ENCODE results near the gene AMFR.
"Not testable (repeated sequence)": the region's sequence is repeated elsewhere in the genome, so short reads cannot be mapped to it uniquely, and the experiment has no call there.

The AMFR gene

DNA sequence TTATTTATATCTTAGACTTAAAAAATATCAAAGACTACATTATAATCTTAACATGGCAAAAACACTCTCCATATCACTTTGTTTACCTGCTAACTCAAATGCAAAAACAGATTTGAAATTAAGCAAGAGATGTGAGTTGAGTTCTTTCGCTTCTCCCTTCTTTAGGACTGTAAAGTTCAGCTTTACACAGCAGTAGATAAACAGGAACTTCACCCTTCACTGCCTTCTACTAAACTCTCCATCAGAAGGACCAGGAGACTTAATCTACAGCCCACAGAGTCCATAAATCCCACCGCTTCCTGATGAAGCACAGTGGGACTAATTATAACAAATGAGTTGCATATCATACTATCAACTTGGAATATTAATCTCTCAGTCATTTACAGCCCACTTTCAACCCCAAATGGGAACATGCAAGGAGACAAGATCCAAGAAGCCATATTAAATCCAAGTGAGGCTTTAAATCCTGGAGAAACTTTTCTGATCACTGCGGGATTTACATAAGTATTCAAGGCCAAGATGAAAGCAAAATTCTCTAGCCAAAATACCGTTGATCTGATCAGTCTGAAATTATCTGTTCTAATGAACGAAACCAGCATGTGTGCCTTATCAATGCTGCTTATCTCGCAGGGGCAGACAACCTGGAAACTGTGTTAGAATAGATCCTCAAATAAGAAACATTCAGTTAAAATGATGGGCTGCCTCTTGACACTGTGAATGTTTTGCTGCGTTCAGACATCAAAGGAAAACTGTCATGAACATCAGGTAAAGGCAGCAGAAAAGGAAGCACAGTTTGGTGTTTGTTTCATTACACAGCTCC, 1.6 kb downstream of the AMFR start:
- DNase-seq: no peak

DNA sequence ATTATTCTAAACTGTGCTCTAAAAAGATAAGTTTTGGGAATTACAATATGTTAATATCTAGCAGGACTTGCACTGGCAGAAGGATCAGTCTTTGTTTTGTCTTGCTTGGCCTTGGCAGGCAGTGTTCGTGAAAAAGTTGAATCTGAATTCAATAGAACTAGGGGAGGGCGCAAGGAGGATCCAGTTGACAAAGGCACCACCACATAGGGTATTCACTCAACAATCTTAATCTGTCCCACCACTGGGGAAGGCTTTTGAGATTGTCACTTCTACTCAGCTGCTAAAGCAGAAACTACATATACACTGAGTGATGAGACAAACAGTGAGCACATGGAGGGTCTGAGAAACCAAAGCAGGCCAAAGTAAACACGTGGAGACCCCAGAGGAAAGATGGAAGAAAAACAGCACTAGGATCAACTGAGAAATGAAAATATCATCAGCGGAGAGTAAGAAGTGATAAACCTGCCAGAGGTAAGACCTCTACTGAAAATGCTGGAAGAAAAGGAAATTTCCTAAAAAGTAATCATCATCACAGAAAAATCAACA, 2.4 kb downstream of the AMFR start:
- DNase-seq: no peak

DNA sequence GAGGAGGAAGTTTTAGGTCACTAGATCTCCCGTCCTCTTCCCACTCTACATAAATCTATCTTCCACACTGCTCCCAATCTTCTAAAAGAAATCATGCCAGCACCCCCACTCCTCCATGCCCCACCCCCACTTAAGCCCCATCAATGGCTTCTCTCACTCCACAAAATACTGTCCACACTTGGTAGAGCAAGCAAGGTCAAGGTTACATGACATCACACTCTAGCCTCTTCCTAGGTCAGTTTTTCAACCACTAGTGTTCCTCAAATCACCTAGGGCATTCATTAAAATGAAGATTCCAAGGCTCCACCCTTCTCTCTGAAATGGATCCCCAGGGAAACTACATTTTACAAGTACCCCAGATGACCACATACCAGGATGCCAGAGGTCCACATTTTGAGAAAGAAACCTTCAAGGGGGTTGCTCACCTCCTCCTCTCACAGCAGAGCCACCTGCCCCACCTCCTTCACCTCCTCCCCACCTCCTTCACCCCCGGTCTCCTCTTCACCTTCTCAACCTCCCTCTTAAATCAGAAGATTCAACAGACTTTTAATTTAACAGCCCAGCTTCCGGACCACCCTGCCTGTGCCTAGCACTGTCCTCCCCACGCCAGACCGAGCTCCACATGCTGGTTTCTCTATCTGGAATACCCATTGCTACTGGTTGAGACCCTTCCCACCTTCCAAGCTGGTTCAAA, 3.2 kb downstream of the AMFR start:
- no peak for DNase-seq

DNA sequence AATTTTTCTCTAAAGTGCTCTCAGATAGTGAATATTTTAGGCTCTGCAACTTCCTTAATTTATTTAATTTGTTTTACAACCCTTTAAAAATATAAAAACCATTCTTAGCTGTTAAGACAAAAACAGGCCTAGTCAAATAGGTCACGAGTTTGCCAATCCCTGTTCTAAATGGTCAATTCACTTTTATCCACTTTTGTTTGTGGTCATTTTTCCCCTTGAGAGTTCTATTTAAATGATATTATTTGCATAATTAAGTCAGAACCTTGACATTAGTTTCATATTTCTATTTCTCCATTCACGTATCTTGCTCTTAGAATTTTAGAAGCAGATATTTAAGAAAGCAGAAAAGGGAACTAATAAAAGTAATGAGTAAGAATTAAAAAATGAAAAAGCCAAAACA, 4.0 kb downstream of the AMFR start:
- no peak for DNase-seq

DNA sequence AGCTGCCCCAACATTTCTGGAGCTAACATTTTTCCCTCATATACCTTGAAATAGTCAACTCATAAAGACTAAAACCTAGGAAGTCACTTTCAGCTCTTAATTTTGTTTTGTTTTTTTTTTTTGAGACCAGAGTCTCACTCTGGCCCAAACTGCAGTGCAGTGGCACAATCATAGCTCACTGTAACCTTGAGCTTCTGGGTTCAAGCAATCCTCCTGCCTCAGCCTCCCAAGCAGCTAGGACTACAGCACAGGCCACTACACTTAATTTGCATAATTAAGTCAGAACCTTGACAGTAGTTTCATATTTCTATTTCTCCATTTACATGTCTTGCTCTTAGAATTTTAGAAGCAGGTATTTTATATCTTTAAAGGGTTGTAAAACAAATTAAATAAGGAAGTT, 4.7 kb downstream of the AMFR start:
- no peak for DNase-seq

DNA sequence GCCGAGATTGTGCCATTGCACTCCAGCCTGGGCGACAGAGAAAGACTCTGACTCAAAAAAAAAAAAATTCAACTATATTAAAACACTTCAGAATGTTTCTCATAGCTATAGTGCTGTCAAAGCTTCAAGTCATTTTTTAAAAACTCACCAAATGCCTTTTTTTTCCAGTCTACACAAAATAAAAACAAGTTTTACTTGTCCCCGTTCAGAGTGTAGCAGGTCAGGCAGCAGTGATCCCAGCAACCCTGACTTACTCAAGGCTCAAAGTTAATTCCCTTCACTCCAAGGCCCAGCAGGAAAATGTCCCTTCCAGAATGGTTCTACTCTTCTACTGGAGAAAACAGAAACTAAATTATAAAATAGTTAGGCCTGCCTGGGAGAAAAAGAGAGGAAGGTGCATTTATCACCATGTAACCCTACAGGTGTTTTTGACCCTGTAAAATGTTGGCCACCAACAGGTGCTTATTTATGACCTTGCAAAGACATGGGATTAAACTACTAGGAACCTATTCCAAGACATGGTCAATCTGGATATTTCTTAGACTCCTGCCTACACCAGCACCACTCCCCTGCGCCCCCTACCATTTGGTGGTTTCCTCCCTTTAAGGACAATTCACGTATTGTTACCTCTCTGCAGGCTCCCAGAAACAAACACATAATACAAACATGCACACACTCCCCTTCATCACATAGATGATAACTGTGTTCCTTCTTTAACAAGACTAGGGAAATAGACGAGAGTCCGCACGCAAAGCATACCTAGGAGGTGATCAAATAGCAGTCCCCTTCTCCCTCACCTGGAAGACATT, 5.4 kb downstream of the AMFR start:
- no peak for DNase-seq

DNA sequence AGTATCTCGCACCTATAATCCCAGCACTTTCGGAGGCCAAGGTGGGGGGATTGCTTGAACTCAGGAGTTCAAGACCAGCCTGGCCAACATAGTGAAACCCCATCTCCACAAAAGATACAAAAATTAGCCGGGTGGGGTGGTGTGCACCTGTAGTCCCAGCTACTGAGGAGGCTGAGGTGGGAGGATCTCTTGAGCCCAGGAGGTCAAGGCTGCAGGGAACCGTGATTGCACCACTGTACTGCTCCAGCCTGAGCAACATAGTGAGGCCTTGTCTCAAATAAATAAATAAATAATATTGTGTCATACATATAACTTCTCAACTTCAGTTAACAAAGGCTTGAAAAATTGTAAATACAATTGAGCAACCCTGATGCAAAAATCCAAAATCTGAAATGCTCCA, 8.2 kb downstream of the AMFR start:
- DNase-seq: no peak

DNA sequence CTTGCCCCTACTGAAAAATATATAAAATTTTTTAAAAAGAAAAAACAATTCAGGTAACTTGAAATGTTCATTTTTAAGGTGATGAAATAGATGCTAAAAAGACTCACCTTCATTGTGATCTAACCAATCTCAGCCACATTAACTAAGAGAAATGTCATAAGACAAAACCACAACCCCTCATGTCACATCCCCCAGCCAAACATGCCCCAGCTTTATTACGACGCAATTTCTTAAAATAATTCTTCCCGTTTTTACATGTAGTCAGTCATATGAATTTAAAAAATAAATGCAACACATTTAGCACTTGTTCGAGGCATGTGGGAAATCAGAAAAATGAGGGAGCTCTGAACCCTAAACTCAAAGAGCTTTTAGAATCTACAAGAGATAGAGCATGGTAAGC, 9.5 kb downstream of the AMFR start:
- no peak for DNase-seq

DNA sequence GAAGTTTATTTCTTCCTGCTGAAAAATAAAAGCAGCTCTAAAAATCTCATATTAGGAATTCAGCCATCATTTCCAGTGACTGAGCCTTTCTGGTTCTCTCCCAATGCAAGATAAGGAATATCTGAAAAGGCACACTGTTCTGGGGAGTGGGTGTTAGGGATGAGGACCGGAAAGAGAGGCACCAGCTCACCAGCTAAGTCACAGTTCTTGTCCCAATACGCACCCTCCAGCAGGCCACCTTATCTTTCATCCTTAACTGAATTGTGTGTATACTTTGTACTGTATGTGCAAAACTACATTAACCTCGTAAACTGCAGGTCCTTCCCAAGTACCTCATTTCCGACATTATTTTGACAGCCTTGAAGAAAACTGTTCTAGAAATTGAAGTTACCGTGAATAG, 11.0 kb downstream of the AMFR start:
- DNase-seq: no peak

DNA sequence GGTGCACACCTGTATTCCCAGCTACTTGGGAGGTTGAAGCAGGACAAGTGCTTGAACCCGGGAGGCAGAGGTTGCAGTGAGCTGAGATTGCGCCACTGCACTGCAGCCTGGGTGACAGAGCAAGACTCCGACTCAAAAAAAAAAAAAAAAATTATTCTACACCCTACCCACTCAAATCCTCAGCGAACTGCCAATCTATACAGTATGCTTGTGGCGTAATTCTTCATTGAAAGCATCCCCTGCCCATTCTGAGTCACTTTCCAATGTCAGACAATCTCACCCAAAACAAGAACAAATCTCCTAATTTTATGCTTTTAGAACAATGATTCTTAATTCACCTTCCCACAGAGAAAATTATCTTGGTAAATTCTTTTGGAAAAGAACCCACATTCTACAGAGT, 12.0 kb downstream of the AMFR start:
- DNase-seq: no peak

DNA sequence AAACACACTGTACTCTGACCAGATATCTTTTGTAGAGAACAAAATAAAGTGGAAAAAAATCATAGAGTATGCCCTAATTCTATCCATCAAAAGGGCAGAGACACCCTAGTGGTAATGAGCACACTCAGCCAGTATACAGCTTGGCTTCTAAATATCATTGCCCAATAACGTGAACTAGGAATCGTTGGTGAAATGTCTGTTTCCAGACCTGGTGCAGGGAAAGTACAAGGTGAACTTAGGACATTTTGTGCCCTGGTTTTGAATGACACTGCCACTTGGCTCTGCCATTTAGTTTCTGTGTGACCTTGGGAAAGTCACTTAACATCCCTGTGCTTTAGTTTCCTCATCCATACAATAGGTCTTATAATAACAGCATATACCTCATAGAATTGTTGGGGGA, 13.7 kb downstream of the AMFR start:
- DNase-seq: no peak

DNA sequence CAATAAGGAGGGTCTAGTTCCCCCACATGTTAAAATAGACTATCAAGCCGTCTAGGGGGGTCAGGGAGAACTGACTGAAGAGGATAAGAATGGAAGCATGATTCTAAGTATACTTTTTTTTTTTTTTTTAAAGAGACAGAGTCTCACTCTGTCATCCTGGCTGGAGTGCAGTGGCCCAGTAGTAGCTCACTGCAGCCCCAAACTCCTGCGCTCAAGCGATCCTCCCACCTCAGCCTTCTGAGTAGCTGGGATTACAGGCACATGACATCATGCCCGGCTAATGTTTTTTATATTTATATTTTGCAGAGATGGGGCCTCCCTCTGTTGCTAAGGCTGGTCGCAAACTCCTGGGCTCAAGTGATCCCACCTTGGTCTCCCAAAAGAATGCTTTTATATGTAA, 14.2 kb downstream of the AMFR start:
- DNase-seq: no peak

DNA sequence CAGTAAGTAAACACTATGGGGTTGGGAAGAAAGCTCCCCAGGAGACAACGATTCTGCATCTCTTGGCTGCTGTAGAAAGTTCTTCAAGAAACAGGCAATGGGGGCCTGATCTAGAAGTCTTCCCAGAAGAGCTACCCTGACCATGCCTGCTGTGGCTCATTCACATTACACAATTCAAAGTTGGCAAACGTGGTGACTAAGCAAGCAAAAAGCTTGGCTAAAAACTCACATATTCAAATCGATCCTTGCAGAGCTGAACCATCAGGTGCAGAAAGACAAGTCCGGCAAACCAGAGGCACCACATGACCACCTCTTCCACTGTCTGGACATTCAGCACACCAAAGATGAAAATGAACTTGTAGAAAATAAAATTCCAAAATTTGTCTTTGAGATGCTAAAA, 16.1 kb downstream of the AMFR start:
- DNase-seq: no peak

DNA sequence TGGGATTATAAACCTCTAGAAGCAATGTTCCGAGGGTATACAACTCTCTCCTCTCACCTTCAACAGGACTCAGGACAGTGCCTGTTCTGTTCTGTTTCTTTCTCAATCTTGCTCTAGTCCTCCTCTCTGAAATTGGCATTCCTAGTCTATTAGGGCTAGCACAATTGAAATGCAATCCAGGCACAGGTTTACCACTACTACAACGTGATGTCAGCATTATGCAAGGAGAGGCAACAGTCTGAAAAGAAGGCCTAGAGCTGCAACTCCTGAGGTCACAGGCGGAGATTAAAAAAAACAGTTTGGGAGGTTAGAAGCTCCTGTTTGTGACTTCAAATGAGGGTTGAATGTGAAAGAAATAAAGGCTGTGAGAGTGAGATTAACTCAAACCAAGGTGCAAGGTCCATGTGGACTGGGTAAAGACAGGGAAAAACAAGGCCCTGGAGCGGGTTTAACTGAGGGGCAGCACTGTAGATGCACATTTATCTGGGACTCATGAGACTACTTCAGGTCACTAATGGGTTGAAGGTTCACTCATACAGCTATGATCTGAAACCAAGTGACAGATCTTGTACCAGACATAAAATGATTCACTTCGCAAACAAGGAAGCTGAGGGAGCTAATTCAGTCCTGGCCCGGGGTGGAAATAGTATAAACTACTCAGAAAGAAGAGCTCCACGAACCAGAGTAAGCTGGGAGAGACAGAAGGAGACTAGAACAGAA, 16.8 kb downstream of the AMFR start:
- no peak for DNase-seq

DNA sequence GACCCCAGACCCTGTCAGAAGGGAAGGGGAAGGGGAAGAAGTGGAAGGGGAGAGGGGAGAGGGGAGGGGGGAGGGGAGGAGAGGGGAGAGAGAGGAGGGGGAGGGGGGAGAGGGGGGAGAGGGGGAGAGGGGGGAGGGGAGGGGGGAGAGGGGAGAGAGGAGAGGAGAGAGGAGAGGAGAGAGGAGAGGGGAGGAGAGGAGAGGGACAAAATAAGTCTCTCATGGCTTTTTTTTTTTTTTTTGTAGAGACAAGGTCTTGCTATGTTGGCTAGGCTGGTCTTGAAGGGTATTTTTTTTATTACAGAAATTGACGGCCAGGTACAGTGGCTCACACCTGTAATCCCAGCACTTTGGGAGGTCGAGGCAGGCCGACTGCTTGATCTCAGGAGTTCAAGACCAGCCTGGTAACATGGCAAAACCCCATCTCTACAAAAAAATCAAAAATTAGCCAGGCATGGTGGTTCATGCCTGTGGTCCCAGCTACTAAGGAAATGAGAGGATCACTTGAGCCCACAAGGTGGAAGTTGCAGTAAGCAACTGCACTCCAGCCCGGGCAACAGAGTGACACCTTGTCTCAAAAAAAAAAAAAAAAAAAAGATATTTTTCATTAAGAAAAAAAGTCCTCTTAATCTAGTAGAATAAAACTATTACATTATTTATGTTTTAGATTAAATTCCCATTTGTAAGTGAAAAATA, 19.2 kb downstream of the AMFR start:
- no peak for DNase-seq

DNA sequence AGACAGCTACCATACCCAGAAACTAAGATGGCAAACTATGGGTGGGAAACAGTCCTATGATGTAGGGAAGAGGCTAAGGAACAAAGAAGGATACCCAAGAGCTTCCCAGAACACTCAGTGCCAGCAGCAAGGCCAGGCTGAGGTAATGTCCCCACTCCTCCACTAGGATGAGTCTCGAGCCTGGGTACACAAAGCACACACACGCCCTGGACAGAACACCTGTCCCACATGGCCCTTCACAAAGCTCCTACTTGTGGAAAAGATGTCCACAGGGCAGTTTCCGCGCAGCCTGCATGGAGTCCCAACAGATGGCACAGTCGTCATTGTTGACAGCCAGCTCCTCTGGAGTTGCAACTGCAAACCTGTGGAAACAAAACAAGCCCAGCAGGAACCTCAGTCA, 23.9 kb downstream of the AMFR start:
- DNase-seq: peak; percentile 84

DNA sequence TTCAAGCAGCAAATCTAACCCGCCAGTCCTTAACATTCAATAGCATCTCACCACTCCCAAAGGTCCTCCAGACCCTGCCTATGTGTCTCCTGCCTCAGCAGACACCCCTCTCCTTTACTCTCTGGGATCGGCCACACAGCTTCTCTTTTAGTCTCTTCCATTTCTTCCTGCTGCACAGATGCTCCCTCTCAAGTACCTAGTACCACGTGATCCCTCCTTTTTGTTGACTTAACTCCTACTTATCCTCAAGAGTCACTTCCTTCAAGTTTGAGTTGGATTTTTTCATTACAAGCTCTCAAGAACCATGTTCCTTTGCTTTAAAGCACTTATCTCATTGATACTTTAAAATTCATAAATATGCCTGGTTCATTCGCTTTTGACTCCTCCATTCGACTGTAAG, 24.9 kb downstream of the AMFR start:
- DNase-seq: peak; percentile 53

DNA sequence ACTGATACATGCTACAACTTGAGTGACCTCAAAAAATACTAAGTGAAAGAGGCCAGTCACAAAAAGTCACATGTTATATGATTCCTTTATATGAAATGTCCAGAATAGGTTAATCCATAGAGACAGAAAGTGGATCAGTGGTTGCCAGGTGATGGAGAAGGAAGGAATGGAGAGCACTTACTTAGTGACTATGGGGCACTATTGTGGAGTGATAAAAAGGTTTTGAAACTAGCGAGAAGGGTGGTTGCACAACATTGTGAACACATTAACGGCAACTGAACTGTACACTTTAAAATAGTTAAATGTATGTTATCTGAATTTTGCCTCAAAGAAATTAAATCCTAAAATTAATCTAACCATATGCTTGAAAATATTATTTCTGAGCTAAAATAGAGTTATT, 25.9 kb downstream of the AMFR start:
- DNase-seq: no peak

DNA sequence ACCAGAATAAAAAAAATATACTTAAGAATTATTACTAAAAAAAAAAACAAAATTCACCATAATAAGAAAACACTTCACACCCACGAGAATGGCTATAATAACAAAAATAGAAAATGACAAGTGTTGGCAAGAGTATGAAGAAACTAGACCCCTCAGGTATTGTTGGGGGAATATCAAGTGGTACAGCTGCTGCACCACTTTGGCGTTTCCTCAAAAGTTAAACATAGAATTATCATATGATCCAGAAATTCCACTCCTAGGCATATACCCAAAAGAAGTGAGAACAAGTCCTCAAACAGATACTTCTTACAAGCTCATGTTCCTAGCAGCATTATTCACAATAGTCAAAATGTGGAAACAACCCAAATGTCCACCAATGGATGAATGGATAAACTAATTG, 26.3 kb downstream of the AMFR start:
- DNase-seq: no peak

DNA sequence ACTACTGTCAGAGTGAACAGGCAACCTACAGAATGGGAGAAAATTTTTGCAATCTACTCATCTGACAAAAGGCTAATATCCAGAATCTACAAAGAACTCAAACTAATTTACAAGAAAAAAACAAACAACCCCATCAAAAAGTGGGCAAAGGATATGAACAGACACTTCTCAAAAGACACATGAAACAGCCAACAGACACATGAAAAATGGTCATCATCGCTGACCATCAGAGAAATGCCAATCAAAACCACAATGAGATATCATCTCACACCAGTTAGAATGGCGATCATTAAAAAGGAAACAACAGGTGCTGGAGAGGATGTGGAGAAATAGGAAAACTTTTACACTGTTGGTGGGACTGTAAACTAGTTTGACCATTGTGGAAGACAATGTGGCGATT, 28.6 kb downstream of the AMFR start:
- DNase-seq: not testable (repeated sequence)

DNA sequence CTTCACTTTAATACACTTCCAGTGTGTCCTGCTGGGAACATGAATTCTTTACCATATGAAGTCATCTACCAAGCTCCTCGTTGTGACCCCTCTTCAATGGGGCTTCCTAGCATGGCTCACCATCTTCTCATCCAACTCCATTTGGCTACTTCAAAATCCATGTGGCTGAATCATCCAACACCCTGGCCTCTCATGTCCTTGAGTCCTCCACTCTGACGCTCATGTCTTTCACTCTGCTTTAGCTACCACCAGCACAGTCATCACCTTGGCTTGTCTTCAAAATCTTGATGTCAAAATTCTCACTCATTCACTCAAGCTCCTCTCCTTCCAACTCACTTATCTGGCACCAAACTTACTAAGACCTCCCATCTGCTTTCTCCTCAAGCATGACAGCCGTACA, 35.8 kb downstream of the AMFR start:
- no peak for DNase-seq

DNA sequence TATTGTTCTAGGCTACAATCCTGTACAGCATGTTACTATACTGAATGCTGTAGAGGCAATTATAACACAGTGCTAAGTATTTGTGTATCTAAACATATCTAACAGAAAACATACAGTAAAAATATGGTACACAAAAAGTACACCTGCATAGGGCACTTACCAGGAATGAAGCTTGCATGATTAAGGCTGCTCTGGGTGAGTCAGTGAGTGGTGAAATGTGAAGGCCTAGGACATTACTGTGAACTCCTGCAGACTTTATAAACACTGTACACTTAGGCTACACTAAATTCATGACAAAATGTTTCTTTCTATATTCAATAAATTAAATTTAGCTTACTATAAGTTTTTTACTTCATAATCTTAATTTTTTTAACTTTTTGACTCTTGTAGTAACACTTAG, 37.1 kb downstream of the AMFR start:
- DNase-seq: no peak

Measured in NCI-H2171 (cell line).